ENCODE results near the gene GOLIM4. TPM values are rescaled to one million over a fixed set of nuclear protein-coding genes. Genes with fewer than 3 reads are reported as not detected.

Gene GOLIM4
- total and polyA plus RNA-seq, 2 experiments from 2014 or later = 45.3 to 67.2 TPM

DNA sequence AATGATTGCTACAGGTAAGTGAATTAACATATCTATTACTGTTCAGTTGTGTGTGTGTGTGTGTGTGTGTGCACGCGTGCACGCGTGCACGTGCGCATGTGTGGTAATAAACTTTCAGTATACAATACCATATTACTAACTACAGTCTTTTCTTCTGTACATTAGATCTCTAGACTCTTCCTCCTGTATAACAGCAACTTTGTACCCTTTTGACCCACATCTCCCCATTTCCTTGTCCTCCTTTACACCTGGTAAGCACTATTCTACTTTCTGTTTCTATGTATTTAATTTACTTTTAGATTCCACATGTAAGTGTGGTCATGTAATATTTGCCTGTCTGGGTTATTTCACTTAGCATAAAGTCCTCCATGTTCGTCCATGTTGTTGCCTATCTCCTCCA lies 29.1 kb upstream of the GOLIM4 start:
- Histone ChIP-seq H2AFZ (no peak overlapping the region), H3K36me3 (replicated peaks; ENCODE audit: insufficient read depth, low read depth) (no peaks in the 10 kb centered on the region), H3K4me3 (no peak overlapping the region), H4K20me1 (ENCODE audit: insufficient read depth, poor library complexity, severe bottlenecking) (no peaks in the 10 kb centered on the region), H3K4me1 (ENCODE audit: insufficient read depth) (no peaks in the 10 kb centered on the region), H3K79me2 (no peaks in the 10 kb centered on the region), H3K27me3 (no peaks in the 10 kb centered on the region), H3K4me2 (no peak overlapping the region), H3K27ac (no peak overlapping the region), H3K9me2 (replicated peaks; ENCODE audit: insufficient read depth) (no peaks in the 10 kb centered on the region), H3K9me3 (ENCODE audit: low read depth) (no peaks in the 10 kb centered on the region)
- no peak for DNase-seq (ENCODE audit: low spot score)
- TF ChIP-seq EZH2 (IDR thresholded peaks at IDR 0.05; ENCODE audit: borderline replicate concordance) (no peak), EZH2phosphoT487 (IDR thresholded peaks at IDR 0.05; ENCODE audit: low read depth, severe bottlenecking, unreplicated experiment) (no peak)
- TF ChIP-seq, protein P1, sequence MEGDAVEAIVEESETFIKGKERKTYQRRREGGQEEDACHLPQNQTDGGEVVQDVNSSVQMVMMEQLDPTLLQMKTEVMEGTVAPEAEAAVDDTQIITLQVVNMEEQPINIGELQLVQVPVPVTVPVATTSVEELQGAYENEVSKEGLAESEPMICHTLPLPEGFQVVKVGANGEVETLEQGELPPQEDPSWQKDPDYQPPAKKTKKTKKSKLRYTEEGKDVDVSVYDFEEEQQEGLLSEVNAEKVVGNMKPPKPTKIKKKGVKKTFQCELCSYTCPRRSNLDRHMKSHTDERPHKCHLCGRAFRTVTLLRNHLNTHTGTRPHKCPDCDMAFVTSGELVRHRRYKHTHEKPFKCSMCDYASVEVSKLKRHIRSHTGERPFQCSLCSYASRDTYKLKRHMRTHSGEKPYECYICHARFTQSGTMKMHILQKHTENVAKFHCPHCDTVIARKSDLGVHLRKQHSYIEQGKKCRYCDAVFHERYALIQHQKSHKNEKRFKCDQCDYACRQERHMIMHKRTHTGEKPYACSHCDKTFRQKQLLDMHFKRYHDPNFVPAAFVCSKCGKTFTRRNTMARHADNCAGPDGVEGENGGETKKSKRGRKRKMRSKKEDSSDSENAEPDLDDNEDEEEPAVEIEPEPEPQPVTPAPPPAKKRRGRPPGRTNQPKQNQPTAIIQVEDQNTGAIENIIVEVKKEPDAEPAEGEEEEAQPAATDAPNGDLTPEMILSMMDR (IDR thresholded peaks at IDR 0.05; ENCODE audit: poor library complexity) = no peak
- WGBS (ENCODE audit: low lambda C conversion rate, missing lambda C conversion rate) = 96% methylated on average over 7 of the region's 7 CpGs

DNA sequence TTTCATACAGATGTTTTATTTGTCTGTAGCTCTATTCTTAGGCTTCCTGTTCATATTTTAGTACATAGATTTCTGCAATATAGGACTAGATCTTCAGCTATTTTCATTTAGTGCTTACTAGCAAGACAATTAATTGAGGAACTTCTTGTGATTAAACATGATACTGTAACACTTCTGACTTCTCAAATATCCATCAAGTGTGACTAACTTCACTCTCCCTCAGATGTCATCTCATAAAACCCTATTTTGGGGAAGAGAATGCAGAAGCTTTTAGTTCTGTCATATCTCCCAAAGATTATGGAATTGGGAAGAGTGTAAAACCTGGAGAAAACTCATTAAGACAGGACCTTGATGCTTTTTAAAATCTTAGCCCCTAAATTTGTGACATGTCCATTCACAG lies 28.6 kb upstream of the GOLIM4 start:
- no peak for DNase-seq (ENCODE audit: low spot score)
- H3K9me3 ChIP-seq (ENCODE audit: low read depth) = no peaks in the 10 kb centered on the region
- no peaks in the 10 kb centered on the region for H3K27me3 ChIP-seq
- H2AFZ ChIP-seq = no peak overlapping the region
- H3K4me3 ChIP-seq = no peak overlapping the region
- no peak overlapping the region for H3K27ac ChIP-seq
- H3K9me2 ChIP-seq (replicated peaks; ENCODE audit: insufficient read depth) = no peaks in the 10 kb centered on the region
- TF ChIP-seq EZH2 (IDR thresholded peaks at IDR 0.05; ENCODE audit: borderline replicate concordance) (no peak), EZH2phosphoT487 (IDR thresholded peaks at IDR 0.05; ENCODE audit: low read depth, severe bottlenecking, unreplicated experiment) (no peak)
- TF ChIP-seq, protein P1 (IDR thresholded peaks at IDR 0.05; ENCODE audit: poor library complexity) = no peak
- no peaks in the 10 kb centered on the region for H3K79me2 ChIP-seq
- H3K4me2 ChIP-seq = no peak overlapping the region
- no peaks in the 10 kb centered on the region for H3K36me3 ChIP-seq (replicated peaks; ENCODE audit: insufficient read depth, low read depth)
- no peaks in the 10 kb centered on the region for H3K4me1 ChIP-seq (ENCODE audit: insufficient read depth)
- no peaks in the 10 kb centered on the region for H4K20me1 ChIP-seq (ENCODE audit: insufficient read depth, poor library complexity, severe bottlenecking)

DNA sequence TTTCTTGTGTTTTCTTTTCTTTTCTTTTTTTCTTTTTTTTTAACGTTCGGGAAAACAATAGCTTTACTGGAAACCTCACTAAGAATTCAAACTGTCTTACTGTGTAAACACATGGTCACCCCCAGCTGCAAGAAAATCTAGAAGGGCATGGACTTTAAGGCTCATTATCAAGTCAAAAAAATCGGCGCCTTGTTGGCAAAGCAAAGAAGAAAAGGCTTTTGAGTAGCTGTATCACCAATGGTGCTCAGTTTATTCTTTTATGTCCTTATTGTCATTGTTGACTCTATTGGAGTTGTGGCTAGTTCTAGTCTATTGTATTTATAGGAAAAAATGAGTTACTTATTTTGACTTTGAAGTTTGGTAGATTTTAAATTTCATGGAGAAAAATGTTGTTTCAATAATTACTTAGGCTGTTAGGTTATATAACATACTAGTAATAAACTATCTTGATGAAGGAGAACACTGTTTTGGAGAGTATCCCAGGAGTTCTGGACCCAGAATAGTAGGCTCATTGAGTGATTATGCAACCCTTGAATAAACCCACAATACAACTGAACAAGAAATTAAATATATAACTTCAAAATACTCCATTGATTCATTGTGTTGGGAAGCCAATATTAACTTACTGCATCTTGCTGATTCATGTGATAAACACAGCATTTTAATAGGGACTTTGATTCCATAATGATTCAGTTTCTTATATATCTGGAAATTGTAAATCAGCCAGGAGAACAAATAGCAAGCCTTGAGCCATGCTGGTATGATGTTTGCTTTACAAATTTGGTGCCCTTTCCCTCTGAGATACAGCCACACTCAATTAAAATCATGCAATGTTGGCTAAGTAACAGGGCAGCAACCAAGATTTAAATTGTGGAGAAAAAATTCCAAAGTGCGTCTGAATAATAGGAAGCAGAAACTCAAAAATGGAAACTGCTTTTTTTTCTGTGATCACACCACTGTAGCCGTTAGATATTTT lies 27.8 kb upstream of the GOLIM4 start:
- Histone ChIP-seq H3K36me3 (replicated peaks; ENCODE audit: insufficient read depth, low read depth) (no peaks in the 10 kb centered on the region), H3K27ac (no peak overlapping the region), H4K20me1 (ENCODE audit: insufficient read depth, poor library complexity, severe bottlenecking) (no peaks in the 10 kb centered on the region), H3K4me3 (no peak overlapping the region), H3K4me2 (no peak overlapping the region), H2AFZ (no peak overlapping the region), H3K9me3 (ENCODE audit: low read depth) (no peaks in the 10 kb centered on the region), H3K27me3 (no peaks in the 10 kb centered on the region), H3K4me1 (ENCODE audit: insufficient read depth) (no peaks in the 10 kb centered on the region), H3K9me2 (replicated peaks; ENCODE audit: insufficient read depth) (no peaks in the 10 kb centered on the region), H3K79me2 (no peaks in the 10 kb centered on the region)
- 68% methylated on average over 6 of the region's 6 CpGs for WGBS (ENCODE audit: low lambda C conversion rate, missing lambda C conversion rate)
- TF ChIP-seq, protein P1 (IDR thresholded peaks at IDR 0.05; ENCODE audit: poor library complexity) = no peak
- TF ChIP-seq EZH2 (IDR thresholded peaks at IDR 0.05; ENCODE audit: borderline replicate concordance) = no peak
- no peak for DNase-seq (ENCODE audit: low spot score)
